HG02642 (cell line): ENCODE results near the gene OR9G1.
"Not testable (repeated sequence)": the region's sequence is repeated elsewhere in the genome, so short reads cannot be mapped to it uniquely, and the experiment has no call there.

Experiments
- ATAC-seq: cut with Tn5 transposase; IDR thresholded peaks from one replicate; pipeline ENCODE4 v1.9.1; 2021; ENCODE audit warnings: mild to moderate bottlenecking; ENCODE audit not compliant: unreplicated experiment, poor library complexity

Gene OR9G1, protein sequence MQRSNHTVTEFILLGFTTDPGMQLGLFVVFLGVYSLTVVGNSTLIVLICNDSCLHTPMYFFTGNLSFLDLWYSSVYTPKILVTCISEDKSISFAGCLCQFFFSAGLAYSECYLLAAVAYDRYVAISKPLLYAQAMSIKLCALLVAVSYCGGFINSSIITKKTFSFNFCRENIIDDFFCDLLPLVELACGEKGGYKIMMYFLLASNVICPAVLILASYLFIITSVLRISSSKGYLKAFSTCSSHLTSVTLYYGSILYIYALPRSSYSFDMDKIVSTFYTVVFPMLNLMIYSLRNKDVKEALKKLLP

DNA sequence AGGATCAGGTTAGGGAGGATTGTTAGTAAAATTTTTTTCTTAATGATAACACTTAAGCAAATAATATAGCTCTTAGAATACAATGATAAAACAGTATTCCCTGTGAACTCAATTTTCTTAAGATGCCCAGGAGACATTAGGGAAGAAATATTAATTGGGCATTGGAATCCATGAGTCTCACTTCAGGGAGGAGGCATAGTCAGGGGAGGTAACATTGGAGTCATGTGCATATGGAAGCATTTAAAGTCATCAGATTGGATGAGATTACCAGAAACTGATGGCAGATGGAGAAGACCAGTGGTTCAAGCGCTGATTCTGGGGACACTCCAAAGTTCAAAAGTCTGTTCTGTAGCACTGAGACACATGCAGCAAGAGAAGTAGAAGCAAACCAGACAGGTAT lies at the start of gene OR9G1:
OR9G1 (plus strand) TSS at position 301 of the 400 bp plus-strand sequence. CDS start 1,293 bp downstream, outside the sequence.
- no peak for ATAC-seq

DNA sequence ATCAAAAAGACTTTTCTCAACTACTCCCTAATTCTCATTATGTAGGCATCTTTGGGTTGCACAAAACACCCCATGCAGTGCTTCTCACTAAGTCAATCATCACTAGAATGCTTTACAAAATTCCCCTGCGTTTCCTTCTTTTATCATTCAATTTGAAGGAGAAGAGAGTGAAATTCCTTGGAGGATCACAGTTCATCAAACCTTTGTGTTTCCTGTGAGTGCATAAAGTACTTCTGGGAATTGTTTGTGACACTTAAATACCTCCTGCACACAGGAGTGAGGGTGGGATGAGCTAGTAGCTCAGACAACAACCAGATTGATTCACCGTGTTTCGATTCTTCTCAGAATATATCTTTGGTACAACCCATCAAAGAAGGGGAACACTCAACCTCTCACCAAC lies 39.1 kb upstream of the OR9G1 start:
- no peak for ATAC-seq

DNA sequence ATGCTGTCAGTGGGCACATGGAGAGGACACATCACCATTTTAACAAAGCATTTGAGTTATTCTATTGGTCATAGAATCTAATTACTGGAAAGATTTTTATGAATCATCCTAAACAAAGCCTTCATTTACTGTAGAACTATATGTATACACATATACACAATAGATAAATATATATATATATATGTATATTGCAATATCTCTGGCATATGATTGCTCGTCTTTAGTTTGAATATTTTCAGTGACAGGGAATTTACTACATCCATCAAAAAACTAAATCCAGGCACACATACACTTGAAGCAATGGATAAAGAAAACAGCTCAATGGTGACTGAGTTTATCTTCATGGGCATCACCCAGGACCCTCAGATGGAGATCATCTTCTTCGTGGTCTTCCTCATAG lies 35.5 kb upstream of the OR9G1 start, which contains the start of gene OR5AR1:
OR5AR1 (plus strand) TSS at position 301 of the 400 bp plus-strand sequence; CDS start at position 301, 0 bp downstream.
- ATAC-seq, result no peak

DNA sequence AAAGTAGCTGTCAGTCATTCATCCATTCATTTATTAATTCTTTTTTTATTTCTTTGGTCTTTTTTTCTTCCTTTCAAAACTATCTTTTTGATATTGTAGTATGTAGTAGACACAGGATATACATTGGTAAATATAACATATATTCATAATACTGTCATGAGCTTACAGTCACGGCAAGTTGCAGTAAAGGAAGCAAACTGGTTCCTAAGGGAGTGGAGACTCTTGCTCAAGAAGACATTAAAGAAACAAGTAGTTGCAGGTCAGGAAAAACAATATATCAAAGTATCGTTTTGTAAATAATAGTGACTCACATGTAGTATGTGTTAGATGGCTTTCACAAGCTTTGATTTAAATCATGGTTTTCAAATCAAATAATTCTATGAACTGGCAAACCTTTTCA lies 27.9 kb upstream of the OR9G1 start:
- ATAC-seq, result no peak

DNA sequence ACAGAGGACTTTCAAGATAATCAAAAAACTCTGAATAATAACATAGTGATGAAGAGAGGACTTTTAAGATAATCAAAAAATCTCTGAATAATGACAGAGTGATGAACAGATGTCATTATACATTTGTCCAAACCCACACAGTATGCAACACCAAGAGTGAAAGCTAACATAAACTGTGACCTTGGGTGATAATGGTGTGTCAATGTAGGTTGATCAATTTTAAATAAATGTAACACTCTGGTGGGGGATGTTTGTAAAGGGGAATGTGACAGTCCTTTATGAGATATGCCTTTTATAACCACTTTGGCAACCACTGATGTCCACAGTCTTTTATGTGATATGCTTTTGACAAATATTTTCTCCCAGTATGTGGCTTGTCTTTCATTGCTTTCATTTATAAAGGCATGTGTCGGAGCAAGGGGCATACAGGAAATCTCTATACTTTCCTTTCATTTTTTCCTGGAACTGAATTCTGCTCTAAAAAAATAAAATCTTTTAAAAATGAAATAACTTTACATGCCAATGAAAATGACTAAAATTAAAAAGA lies 10.3 kb upstream of the OR9G1 start:
- no peak for ATAC-seq

DNA sequence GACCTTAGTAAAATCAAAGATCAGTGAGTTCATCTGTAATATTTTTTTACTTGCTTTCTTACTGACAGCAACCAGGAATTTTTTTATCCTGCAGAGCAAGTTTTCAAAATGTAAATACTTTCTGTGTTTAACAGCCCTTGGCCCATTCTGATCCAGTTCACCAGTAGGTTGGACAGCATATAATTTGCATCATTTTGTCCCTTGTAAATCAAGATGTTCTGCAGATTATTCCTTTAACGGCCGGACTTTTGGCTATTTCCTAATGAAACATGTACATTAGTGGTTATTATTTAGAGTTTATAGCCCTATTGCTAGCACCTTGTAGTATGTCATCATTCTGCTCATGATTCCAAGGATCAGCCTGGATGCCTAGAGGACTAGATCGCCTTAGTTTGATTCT lies 7.7 kb upstream of the OR9G1 start:
- ATAC-seq, result not testable (repeated sequence)

DNA sequence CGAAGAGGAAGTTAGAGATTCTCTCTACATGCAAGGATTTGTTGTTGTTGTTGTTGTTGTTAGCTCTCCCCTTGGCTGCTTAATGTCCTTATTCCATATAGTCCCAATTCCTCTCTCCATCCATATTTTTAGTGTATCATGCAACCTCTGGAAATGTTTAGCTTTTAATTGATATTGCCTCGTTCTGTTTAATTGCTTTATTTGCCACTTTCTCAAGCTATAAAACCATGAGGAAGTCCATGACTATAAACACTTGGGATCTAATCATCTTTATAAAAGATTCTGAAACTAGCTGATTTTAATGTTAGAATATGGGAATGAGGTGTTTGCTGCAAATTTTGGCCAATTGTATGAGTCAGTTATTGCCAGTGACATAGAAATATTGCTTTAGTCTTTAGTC lies 5.5 kb upstream of the OR9G1 start:
- ATAC-seq, result no peak

DNA sequence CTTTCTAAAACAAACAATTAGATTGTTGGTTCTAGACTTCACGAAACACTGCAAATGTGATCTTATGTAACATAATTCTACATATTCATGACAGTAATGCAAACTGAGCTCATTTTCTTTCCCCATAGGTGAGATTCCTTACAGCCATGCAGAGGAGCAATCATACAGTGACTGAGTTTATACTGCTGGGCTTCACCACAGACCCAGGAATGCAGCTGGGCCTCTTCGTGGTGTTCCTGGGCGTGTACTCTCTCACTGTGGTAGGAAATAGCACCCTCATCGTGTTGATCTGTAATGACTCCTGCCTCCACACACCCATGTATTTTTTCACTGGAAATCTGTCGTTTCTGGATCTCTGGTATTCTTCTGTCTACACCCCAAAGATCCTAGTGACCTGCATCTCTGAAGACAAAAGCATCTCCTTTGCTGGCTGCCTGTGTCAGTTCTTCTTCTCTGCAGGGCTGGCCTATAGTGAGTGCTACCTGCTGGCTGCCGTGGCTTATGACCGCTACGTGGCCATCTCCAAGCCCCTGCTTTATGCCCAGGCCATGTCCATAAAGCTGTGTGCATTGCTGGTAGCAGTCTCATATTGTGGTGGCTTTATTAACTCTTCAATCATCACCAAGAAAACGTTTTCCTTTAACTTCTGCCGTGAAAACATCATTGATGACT lies 1.5 kb downstream of the OR9G1 start:
- ATAC-seq, result no peak

DNA sequence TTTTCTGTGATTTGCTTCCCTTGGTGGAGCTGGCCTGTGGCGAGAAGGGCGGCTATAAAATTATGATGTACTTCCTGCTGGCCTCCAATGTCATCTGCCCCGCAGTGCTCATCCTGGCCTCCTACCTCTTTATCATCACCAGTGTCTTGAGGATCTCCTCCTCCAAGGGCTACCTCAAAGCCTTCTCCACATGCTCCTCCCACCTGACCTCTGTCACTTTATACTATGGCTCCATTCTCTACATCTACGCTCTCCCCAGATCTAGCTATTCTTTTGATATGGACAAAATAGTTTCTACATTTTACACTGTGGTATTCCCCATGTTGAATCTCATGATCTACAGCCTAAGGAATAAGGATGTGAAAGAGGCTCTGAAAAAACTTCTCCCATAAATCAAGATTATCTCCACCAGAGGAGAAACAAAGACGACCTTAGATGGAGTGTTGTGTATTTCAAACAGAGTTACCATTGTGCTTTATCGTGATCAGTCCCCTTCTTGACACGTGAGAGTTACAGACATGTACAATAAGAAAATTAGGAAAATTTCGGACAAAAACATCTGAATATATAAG lies 2.1 kb downstream of the OR9G1 start:
- no peak for ATAC-seq

DNA sequence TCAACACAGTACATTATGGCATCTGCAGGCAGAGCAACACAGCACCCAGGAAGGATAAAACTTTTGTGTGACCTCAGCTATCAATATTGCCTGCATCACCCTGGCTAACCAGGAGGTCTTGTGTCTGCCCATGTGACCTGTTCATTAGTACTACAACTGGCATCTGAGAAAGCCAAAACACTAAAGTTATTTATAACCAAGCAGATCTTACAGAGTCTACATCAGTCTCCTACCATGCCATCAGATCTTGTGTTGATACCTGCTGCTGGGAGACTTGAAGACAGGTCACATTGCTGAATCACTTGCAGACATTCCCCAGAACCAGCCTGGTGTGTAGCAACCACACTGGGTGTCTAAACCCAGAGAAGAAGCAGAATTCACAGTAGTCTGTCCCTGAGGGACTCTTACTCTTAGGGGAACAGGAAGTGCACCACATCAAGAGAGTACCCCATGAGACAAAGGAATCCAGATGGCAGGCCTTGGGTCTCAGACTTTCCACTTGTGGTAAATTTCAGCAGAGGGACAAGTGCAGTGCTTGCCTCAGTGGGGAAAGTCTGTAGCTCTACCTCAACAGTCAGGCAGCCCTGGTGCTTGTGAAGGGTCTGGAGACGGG lies 7.0 kb downstream of the OR9G1 start:
- ATAC-seq, result no peak

DNA sequence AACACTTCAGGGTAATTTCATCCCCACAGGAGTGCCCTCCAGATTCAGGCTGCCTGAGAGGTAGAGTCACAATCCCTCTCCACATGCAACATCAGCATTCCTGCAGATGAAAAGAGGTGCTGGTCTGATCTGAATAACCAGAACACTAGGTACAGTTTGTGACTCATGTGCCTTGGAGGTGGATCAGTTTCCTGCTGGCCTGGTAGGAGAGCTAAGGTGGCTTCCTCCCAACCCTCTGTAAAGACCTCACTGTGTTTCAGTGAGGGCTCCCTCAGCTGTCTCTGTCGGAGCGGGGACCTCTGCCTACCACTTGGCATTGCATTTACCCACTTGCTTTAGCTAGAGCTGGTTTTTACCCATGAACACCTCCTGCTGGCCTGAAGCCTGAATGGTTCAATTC lies 7.6 kb downstream of the OR9G1 start:
- no peak for ATAC-seq

DNA sequence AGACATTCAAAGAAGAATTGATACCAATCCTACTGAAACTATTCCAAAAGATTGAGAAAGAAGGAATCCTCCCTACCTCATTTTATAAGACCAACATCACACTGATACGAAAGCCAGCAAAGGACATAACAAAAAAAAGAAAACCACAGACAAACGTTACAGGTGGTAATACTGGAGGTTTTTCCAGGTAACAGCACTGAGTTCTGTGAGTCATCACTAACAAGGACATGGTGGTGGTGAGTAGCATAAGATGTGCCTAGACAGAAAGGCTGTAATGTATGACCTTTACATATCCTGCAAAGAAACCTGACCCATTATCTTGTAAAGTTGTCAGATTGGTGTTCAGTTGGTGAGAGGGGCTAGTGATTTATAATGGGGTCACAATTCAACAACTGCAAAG lies 15.3 kb downstream of the OR9G1 start:
- ATAC-seq, result no peak

DNA sequence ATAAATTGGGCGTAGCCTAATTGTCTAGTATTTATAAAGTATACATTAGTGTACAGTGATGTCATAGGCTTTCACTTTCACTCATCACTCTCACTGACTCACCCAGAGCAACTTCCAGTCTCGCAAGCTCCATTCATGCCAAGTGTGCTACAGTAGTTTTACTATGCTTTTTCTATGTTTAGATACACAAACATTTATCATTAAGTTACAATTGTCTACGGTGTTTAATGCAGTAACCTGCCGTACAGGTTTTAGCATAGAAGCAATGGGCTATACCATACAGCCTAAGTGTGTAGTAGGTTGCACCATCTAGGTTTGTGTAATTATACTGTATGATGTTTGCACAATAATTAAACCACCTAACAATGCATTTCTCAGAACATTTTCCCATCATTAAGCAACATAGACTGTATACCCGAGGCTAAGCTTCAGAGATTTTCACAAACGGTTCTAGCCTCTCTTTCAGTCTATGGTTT lies 17.5 kb downstream of the OR9G1 start:
- ATAC-seq, result no peak

DNA sequence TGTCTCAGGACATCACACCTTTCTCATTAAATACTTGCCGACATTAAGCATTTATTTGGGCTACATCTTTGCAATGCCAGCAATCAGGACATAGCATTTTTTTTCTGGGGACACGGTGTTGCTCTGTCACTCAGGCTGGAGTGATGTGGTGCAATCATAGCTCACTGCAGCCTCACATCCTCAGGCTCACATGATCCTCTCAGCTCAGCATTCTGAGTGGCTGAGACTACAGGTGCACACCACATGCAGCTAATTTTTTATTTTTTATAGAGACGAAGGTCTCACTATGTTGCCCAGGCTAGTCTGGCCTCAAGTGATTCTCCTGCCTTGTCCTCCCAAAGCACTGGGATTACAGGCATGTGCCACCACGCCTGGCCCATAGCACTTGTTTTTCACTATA lies 21.6 kb downstream of the OR9G1 start:
- ATAC-seq, result no peak

DNA sequence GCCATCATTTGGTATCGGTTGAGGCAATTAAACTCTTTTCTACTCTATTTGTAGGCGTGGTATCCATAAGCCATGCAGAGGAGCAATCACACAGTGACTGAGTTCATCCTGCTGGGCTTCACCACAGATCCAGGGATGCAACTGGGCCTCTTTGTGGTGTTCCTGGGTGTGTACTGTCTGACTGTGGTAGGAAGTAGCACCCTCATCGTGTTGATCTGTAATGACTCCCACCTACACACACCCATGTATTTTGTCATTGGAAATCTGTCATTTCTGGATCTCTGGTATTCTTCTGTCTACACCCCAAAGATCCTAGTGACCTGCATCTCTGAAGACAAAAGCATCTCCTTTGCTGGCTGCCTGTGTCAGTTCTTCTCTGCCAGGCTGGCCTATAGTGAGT lies 41.2 kb downstream of the OR9G1 start:
- no peak for ATAC-seq

DNA sequence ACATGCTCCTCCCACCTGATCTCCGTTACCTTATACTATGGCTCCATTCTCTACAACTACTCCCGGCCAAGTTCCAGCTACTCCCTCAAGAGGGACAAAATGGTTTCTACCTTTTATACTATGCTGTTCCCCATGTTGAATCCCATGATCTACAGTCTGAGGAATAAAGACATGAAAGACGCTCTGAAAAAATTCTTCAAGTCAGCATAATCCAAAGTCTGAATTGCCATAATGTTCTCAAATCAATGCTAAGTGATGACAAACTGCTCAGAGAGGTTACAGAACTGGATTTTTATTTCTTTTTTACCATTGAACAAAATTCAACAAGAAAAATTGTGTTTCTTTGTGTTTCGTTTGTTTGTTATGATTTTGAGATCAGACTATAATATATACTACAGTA lies 42.0 kb downstream of the OR9G1 start:
- no peak for ATAC-seq

DNA sequence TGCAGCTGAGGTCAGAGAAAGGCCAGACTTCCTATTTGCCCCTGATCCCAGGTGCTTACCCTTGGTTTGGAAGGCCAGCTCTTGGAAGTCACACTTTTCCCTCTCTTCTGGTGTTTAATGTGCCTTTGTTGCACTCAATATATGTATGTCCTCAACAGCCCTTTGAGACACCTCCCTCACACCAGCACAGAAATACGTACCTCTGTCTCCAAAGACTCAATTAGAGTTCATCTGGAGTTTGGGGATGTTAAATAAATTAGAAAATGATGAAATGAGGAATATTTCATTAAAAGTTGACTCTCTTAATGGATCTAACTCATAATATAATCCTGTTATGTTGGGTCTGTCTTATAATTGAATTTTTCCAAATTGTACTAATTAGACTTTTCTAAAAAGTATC lies 49.7 kb downstream of the OR9G1 start, which contains the start of gene OR9G4:
OR9G4 (minus strand) TSS at position 101 of the 400 bp plus-strand sequence. CDS start 4,931 bp downstream, outside the sequence.
- ATAC-seq, result no peak

DNA sequence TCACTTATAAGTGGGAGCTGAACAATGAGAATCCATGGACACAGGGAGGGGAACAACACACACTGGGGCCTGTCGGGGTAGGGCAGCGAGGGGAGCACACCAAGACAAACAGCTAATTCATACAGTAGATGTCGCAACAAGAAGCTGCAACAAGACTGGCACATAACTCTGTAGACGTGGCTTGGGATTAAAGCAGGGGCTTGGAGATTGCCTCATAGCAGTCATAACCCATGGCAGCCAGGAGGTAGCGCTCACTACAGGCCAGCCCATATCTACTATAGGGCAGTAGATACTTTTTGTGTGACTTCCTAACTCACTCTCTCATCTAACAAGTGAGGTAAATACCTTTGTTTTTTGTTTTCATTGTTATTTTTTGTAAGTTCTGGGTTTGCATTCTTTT lies 51.3 kb downstream of the OR9G1 start:
- no peak for ATAC-seq

DNA sequence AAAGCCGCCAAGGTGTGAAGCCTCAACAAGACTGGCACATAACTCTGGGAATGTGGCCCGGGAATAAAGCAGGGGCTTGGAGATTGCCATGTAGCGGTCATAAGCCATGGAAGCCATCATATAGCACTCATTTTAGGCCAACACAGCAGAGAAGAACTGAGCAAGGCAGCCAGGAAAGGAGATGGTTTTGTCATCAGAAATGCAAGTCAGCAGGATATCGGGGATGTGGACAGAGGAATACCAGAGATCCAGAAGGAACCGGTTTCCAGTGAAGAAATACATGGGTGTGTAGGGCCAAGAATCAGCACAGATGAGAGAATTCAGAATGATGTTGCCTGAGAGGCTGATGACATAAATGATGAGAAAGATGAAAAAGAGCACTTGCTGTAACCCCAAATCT lies 52.6 kb downstream of the OR9G1 start:
- no peak for ATAC-seq
